ENCODE data around the gene TOMM70.

TOMM70 gene

DNA sequence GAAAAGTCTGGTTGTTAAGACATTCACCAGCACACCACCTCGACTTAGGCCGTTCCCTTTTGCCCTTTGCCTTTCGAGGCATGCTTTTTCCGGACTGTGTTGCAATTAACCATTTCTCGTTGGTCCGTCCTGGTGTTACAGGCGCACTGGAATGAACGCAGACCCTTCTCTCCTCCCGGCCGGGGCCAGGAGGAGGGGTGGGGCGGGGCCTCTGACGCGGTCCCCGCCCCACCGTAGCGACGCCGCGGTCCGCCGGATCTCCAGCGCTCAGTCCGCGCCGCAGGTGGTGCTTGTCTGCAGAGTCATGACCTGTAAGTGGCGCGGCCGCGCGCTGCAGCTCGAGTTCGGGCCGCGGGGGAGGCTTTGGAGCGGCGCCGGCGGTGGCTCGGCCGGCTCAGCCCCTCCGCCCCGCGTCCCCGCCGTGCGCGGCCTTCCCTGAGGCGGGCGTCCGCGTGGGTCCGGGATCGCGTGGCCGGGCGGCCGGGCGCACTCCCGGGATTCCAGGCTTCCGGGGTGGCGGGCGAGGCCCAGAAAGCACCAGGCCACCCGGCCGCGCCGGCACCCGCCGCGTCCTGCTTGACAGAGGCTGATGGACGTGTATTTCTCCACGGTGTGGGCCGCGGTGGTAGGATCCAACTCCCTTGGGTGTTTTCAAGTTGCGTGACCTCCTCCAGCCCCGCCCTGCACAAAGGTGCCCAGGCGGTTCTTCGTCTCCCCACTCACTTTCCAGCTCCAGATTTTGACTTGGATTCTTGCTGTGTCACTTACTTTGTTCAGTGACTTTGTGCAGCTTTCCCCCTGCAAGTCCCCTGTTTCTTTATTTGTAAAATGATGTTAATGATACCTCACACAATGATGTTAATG lies 66.2 kb downstream of the TOMM70 start, which contains the start of gene NIT2:
Gene NIT2 (plus strand): TSS at position 270 of the 864 bp plus-strand sequence. CDS start 35 bp downstream, at position 305.
- peaks cover 10% of the 10 kb centered on the region for H3K79me2 ChIP-seq (ENCODE audit: insufficient read depth, low read length)
- peak within 1 kb of the TSS; percentile 67 for H3K4me3 ChIP-seq (ENCODE audit: insufficient read depth, low read length, poor library complexity, severe bottlenecking)
- no peaks in the 10 kb centered on the region for H3K9me3 ChIP-seq (ENCODE audit: insufficient read depth, low read length)
- H2AFZ ChIP-seq (ENCODE audit: low read depth, low read length, severe bottlenecking): peak within 1 kb of the TSS; percentile 97
- no peaks in the 10 kb centered on the region for H3K36me3 ChIP-seq (ENCODE audit: low read length)
- no peaks in the 10 kb centered on the region for H4K20me1 ChIP-seq (ENCODE audit: low read depth, low read length)
- peak within 1 kb of the TSS; percentile 96 for H3K4me2 ChIP-seq (ENCODE audit: low read depth, low read length, poor library complexity, severe bottlenecking)
- no peaks in the 10 kb centered on the region for H3K9me2 ChIP-seq (replicated peaks; ENCODE audit: insufficient read depth, low read length)
- H3K27ac ChIP-seq (ENCODE audit: low read depth, low read length): peak within 1 kb of the TSS; percentile 74
- TF ChIP-seq, protein P1, sequence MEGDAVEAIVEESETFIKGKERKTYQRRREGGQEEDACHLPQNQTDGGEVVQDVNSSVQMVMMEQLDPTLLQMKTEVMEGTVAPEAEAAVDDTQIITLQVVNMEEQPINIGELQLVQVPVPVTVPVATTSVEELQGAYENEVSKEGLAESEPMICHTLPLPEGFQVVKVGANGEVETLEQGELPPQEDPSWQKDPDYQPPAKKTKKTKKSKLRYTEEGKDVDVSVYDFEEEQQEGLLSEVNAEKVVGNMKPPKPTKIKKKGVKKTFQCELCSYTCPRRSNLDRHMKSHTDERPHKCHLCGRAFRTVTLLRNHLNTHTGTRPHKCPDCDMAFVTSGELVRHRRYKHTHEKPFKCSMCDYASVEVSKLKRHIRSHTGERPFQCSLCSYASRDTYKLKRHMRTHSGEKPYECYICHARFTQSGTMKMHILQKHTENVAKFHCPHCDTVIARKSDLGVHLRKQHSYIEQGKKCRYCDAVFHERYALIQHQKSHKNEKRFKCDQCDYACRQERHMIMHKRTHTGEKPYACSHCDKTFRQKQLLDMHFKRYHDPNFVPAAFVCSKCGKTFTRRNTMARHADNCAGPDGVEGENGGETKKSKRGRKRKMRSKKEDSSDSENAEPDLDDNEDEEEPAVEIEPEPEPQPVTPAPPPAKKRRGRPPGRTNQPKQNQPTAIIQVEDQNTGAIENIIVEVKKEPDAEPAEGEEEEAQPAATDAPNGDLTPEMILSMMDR (IDR thresholded peaks at IDR 0.05; ENCODE audit: insufficient read depth, low read length, poor library complexity, severe bottlenecking): no peak
- no peak for TF ChIP-seq EZH2phosphoT487 (conservative IDR thresholded peaks at IDR 0.05; ENCODE audit: low read length)
- H3K27me3 ChIP-seq (ENCODE audit: low read length): no peaks in the 10 kb centered on the region
- peak within 1 kb of the TSS; percentile 74 for H3K9ac ChIP-seq (ENCODE audit: low read length)
- H3F3A ChIP-seq (ENCODE audit: insufficient read depth): peaks cover 9% of the 10 kb centered on the region; the same call in 1 of the 2 replicates

GRCh38 chr3:100333970-100334487 lies 66.9 kb downstream of the TOMM70 start:
- Histone ChIP-seq H3K9me2 (replicated peaks; ENCODE audit: insufficient read depth, low read length) (no peaks in the 10 kb centered on the region), H3K27me3 (ENCODE audit: low read length) (no peaks in the 10 kb centered on the region), H3K27ac (ENCODE audit: low read depth, low read length) (no peak overlapping the region), H3K4me2 (ENCODE audit: low read depth, low read length, poor library complexity, severe bottlenecking) (peak overlapping the region; percentile 96), H2AFZ (ENCODE audit: low read depth, low read length, severe bottlenecking) (peak overlapping the region; percentile 97), H3K36me3 (ENCODE audit: low read length) (no peaks in the 10 kb centered on the region), H3K9me3 (ENCODE audit: insufficient read depth, low read length) (no peaks in the 10 kb centered on the region), H3F3A (ENCODE audit: insufficient read depth) (peaks cover 9% of the 10 kb centered on the region; the same call in 1 of the 2 replicates), H3K79me2 (ENCODE audit: insufficient read depth, low read length) (peaks cover 10% of the 10 kb centered on the region), H3K9ac (ENCODE audit: low read length) (peak overlapping the region; percentile 74), H4K20me1 (ENCODE audit: low read depth, low read length) (no peaks in the 10 kb centered on the region), H3K4me3 (ENCODE audit: insufficient read depth, low read length, poor library complexity, severe bottlenecking) (peak overlapping the region; percentile 67)
- TF ChIP-seq, protein P1 (IDR thresholded peaks at IDR 0.05; ENCODE audit: insufficient read depth, low read length, poor library complexity, severe bottlenecking): no peak
- TF ChIP-seq EZH2phosphoT487 (conservative IDR thresholded peaks at IDR 0.05; ENCODE audit: low read length): no peak

- no peak overlapping the region for H3K27ac ChIP-seq (ENCODE audit: low read depth, low read length)
- no peak overlapping the region for H2AFZ ChIP-seq (ENCODE audit: low read depth, low read length, severe bottlenecking)
- H3K36me3 ChIP-seq (ENCODE audit: low read length): no peaks in the 10 kb centered on the region
- H3F3A ChIP-seq (ENCODE audit: insufficient read depth): peaks cover 9% of the 10 kb centered on the region; the same call in 1 of the 2 replicates
- no peaks in the 10 kb centered on the region for H3K9me2 ChIP-seq (replicated peaks; ENCODE audit: insufficient read depth, low read length)
- H3K79me2 ChIP-seq (ENCODE audit: insufficient read depth, low read length): peaks cover 10% of the 10 kb centered on the region
- peak overlapping the region; percentile 96 for H3K4me2 ChIP-seq (ENCODE audit: low read depth, low read length, poor library complexity, severe bottlenecking)
- H3K4me3 ChIP-seq (ENCODE audit: insufficient read depth, low read length, poor library complexity, severe bottlenecking): no peak overlapping the region
- H3K9ac ChIP-seq (ENCODE audit: low read length): 0 out of 2 replicates have a peak overlapping the region, but pooled peaks have one; percentile 15
- no peaks in the 10 kb centered on the region for H4K20me1 ChIP-seq (ENCODE audit: low read depth, low read length)
- TF ChIP-seq EZH2phosphoT487 (conservative IDR thresholded peaks at IDR 0.05; ENCODE audit: low read length): no peak
- TF ChIP-seq, protein P1 (IDR thresholded peaks at IDR 0.05; ENCODE audit: insufficient read depth, low read length, poor library complexity, severe bottlenecking): no peak
- no peaks in the 10 kb centered on the region for H3K9me3 ChIP-seq (ENCODE audit: insufficient read depth, low read length)
- H3K27me3 ChIP-seq (ENCODE audit: low read length): no peaks in the 10 kb centered on the region
Observed at GRCh38 chr3:100333051-100333450, 67.8 kb downstream of the TOMM70 start.

Measured in SU-DHL-6 (cell line).